Left cardiac atrium (tissue), 4 donors: Measurements from ENCODE around the gene EPHB4. TPM values are rescaled to one million over a fixed set of nuclear protein-coding genes. Genes with fewer than 3 reads are reported as not detected.
A peak's percentile ranks its signal among the peaks of the same experiment; 100 is the strongest.
"Not testable (repeated sequence)": the region's sequence is repeated elsewhere in the genome, so short reads cannot be mapped to it uniquely, and the experiment has no call there.

ENCODE experiments used
- ATAC-seq, 2 donors: fragments of 200-7000 bp; cut with Tn5 transposase; one replicate each; pipeline ENCODE4 v1.9.1; 2020; ENCODE audit warnings: mild to moderate bottlenecking in 2 of 2, moderate library complexity in 2 of 2
- DNase-seq: peaks from one replicate; pipeline ENCODE4 v3.0.0-alpha.2; 2020
- intact Hi-C, 2 donors: fragments of 100-400 bp; cut with DNase I; formaldehyde crosslinking; loops; one replicate each; pipeline versions ENCODE4 v1.14.1 to v1.15.1; 2022 to 2023
- total RNA-seq, 2 donors: library from RNA; stranded (reverse); fragmentation: NEBNext Ultra II Directional; extraction: Animal tissue kit (Norgen Biotek cat#: 25700); gene quantifications; one replicate each; pipeline ENCODE4 v1.2.1, GENCODE V29; 2021
- donor health status: DM: no; HTN: yes; CAD: no.
- donor health status: DM: no; HTN: yes; CAD: no; lungs with severe emphysema.
- donor health status: DM: yes; HTN: yes; CAD: no.
- donor health status: Dilated cardiomyopathy.

The EPHB4 gene
- total RNA-seq, 2 donors from 2014 or later, result 27.5 to 46.8 TPM

GRCh38 chr7:100825215-100825671, 2.1 kb downstream of the EPHB4 start:
- ATAC-seq (peak in 1 of 2 donors; percentile 28), DNase-seq (peak; percentile 62)
- intact Hi-C loops, result no loop called here

- DNase-seq, result no peak
- no peak for ATAC-seq
- intact Hi-C loops, result no loop called here
These were observed 2.7 kb downstream of the EPHB4 start for GRCh38 chr7:100824499-100825214.

- DNase-seq (no peak), ATAC-seq (no peak)
- intact Hi-C loops, result no loop called here
These were observed 3.8 kb downstream of the EPHB4 start for GRCh38 chr7:100823534-100823933.

GRCh38 chr7:100823140-100823525, 4.2 kb downstream of the EPHB4 start:
- intact Hi-C loops, result no loop called here
- no peak for ATAC-seq
- DNase-seq, result no peak

- intact Hi-C loops, result no loop called here
- ATAC-seq (no peak), DNase-seq (no peak)
These were observed 4.8 kb downstream of the EPHB4 start for GRCh38 chr7:100822236-100823139.

GRCh38 chr7:100819586-100819985, 7.7 kb downstream of the EPHB4 start:
- intact Hi-C loops, result no loop called here
- DNase-seq, result no peak
- ATAC-seq, result peak in 1 of 2 donors; percentile 12

- intact Hi-C loops, result no loop called here
- DNase-seq, result no peak
- no peak for ATAC-seq
These were observed 8.5 kb downstream of the EPHB4 start for GRCh38 chr7:100818825-100819224.

- ATAC-seq (no peak), DNase-seq (no peak)
- intact Hi-C loops, result no loop called here
These were observed 9.0 kb downstream of the EPHB4 start for GRCh38 chr7:100818366-100818765.

GRCh38 chr7:100817097-100817496, 10.2 kb downstream of the EPHB4 start:
- DNase-seq (no peak), ATAC-seq (no peak)
- intact Hi-C loops, result no loop called here

- DNase-seq, ATAC-seq, intact Hi-C loops: not testable (repeated sequence)
These were observed 10.8 kb downstream of the EPHB4 start for GRCh38 chr7:100816515-100816914.

GRCh38 chr7:100812729-100813128, 14.6 kb downstream of the EPHB4 start:
- no peak for ATAC-seq
- no peak for DNase-seq
- intact Hi-C loops, result no loop called here

- intact Hi-C loops, result no loop called here
- ATAC-seq (no peak), DNase-seq (no peak)
These were observed 15.8 kb downstream of the EPHB4 start for GRCh38 chr7:100811480-100811879.

GRCh38 chr7:100808354-100808875, 18.9 kb downstream of the EPHB4 start:
- intact Hi-C loops, result no loop called here
- DNase-seq (no peak), ATAC-seq (no peak)

GRCh38 chr7:100806883-100807282, 20.4 kb downstream of the EPHB4 start:
- ATAC-seq, DNase-seq, intact Hi-C loops: not testable (repeated sequence)

GRCh38 chr7:100806276-100806675, 21.0 kb downstream of the EPHB4 start:
- intact Hi-C loops, result no loop called here
- ATAC-seq (no peak), DNase-seq (no peak)

- ATAC-seq (peak in 1 of 2 donors; percentile 23), DNase-seq (peak; percentile 40)
- intact Hi-C loops, result no loop called here
These were observed 22.5 kb downstream of the EPHB4 start for GRCh38 chr7:100804681-100805431.

GRCh38 chr7:100803398-100804161, 23.7 kb downstream of the EPHB4 start:
- ATAC-seq, result peak; percentile 81 to 97
- peak; percentile 88 for DNase-seq
- intact Hi-C loops, result no loop called here

- no peak for ATAC-seq
- intact Hi-C loops, result no loop called here
- DNase-seq, result no peak
These were observed 24.4 kb downstream of the EPHB4 start for GRCh38 chr7:100802951-100803350.
